H1 (cell line): ENCODE results near the gene TIFAB. TPM values are rescaled to one million over a fixed set of nuclear protein-coding genes. Genes with fewer than 3 reads are reported as not detected.

Source experiments
- CTCF ChIA-PET: fragments of 300-600 bp; sonication (Branson Sonifier 250); formaldehyde crosslinking; loops from one replicate; lab custom pipeline; 2021; ENCODE audit not compliant: partially characterized antibody; lab: Charles Lee
- POLR2A ChIA-PET: fragments of 300-600 bp; sonication (Branson Sonifier 250); formaldehyde crosslinking; loops from one replicate; lab custom pipeline; 2021; ENCODE audit warnings: inconsistent platforms; ENCODE audit not compliant: partially characterized antibody; lab: Charles Lee
- DNase-seq, 2 experiments: peaks; one replicate each; pipeline versions ENCODE4 v3.0.0 to v3.0.0-alpha.2; 2010 to 2022; ENCODE audit warnings: low spot score in 2 of 2, low read depth in 1 of 2, mixed read lengths in 1 of 2
- FAIRE-seq: peaks from 2 replicates; lab custom pipeline; 2011; peaks lifted over from hg19 to GRCh38; lab: Jason Lieb, UNC
- H2AFZ ChIP-seq: 2 replicates; pipeline ENCODE4 v1.8.1; 2012; ENCODE audit warnings: low read length, inconsistent platforms
- H2AK5ac ChIP-seq: 2 replicates; pipeline ENCODE4 v1.6.1; 2013; ENCODE audit warnings: low read depth, low read length
- H2BK120ac ChIP-seq: replicated peaks from 2 replicates; pipeline ENCODE3; 2013; ENCODE audit warnings: low read depth, low read length, inconsistent platforms
- H2BK12ac ChIP-seq: 2 replicates; pipeline ENCODE4 v1.6.1; 2013; ENCODE audit warnings: low read depth, low read length
- H2BK15ac ChIP-seq: 2 replicates; pipeline ENCODE4 v1.6.1; 2013; ENCODE audit warnings: low read length
- H2BK20ac ChIP-seq: 2 replicates; pipeline ENCODE4 v1.6.1; 2013; ENCODE audit warnings: low read length
- H2BK5ac ChIP-seq: 2 replicates; pipeline ENCODE4 v1.6.1; 2013; ENCODE audit warnings: low read depth, low read length
- H3K14ac ChIP-seq: 2 replicates; pipeline ENCODE4 v1.6.1; 2013; ENCODE audit warnings: inconsistent platforms; ENCODE audit not compliant: insufficient read length
- H3K18ac ChIP-seq: 2 replicates; pipeline ENCODE4 v1.6.1; 2013; ENCODE audit warnings: low read length; ENCODE audit errors: extremely low read depth
- H3K23ac ChIP-seq: 2 replicates; pipeline ENCODE4 v1.6.1; 2013; ENCODE audit warnings: inconsistent platforms; ENCODE audit not compliant: insufficient read length
- H3K23me2 ChIP-seq: 2 replicates; pipeline ENCODE4 v1.6.1; 2013; ENCODE audit warnings: low read depth, low read length
- H3K27ac ChIP-seq: 2 replicates; pipeline ENCODE4 v1.6.1; 2011; ENCODE audit warnings: low read depth, low read length, inconsistent platforms
- H3K27me3 ChIP-seq, 4 experiments: replicated peaks in 1 of 4; 1 replicate in 1 of 4; 2 replicates in 3 of 4; pipeline versions ENCODE4 v1.6.1 to v1.8.1; 2011 to 2013; ENCODE audit warnings: low read length in 3 of 4, mild to moderate bottlenecking in 3 of 4, inconsistent platforms in 2 of 4, mixed read lengths in 2 of 4, moderate library complexity in 1 of 4; ENCODE audit not compliant: control insufficient read depth in 3 of 4, insufficient read depth in 3 of 4; ENCODE audit errors: extremely low read depth in 1 of 4
- H3K36me3 ChIP-seq, 4 experiments: 2 replicates each; pipeline versions ENCODE4 v1.6.1 to v1.8.1; 2011 to 2013; ENCODE audit warnings: mild to moderate bottlenecking in 4 of 4, low read length in 3 of 4, moderate library complexity in 2 of 4, control low read depth in 1 of 4, inconsistent platforms in 1 of 4; ENCODE audit not compliant: insufficient read depth in 4 of 4, control insufficient read depth in 2 of 4
- H3K4ac ChIP-seq: replicated peaks from 2 replicates; pipeline ENCODE3; 2013; ENCODE audit warnings: low read length, low read depth, mixed read lengths, inconsistent platforms; ENCODE audit not compliant: insufficient read length
- H3K4me1 ChIP-seq, 4 experiments: replicated peaks in 1 of 4; 1 replicate in 1 of 4; 2 replicates in 3 of 4; pipeline versions ENCODE4 v1.6.1 to v1.8.1; 2011 to 2013; ENCODE audit warnings: low read length in 3 of 4, inconsistent platforms in 2 of 4, mixed read lengths in 1 of 4; ENCODE audit not compliant: insufficient read depth in 4 of 4, control insufficient read depth in 3 of 4
- H3K4me2 ChIP-seq, 2 experiments: 2 replicates each; pipeline versions ENCODE4 v1.6.1 to v1.8.1; 2011 to 2013; ENCODE audit warnings: low read depth in 2 of 2, low read length in 2 of 2, control low read depth in 1 of 2, inconsistent platforms in 1 of 2, mild to moderate bottlenecking in 1 of 2; ENCODE audit not compliant: insufficient read depth in 1 of 2
- H3K4me3 ChIP-seq, 4 experiments: fragments of 200-600, 300-600 bp in 1 of 4; sonication (generic), shearing (Covaris generic), sonication (Bioruptor Twin) in 1 of 4; 2 replicates each; pipeline versions ENCODE4 v1.5.1 to v1.8.1; 2011 to 2016; ENCODE audit warnings: low read length in 4 of 4, low read depth in 3 of 4, control low read depth in 2 of 4, inconsistent platforms in 2 of 4, mild to moderate bottlenecking in 2 of 4, mixed read lengths in 1 of 4, moderate library complexity in 1 of 4; ENCODE audit not compliant: insufficient read depth in 2 of 4; ENCODE audit errors: extremely low read depth in 1 of 4
- H3K56ac ChIP-seq: replicated peaks from 2 replicates; pipeline ENCODE3; 2013; ENCODE audit warnings: low read depth, mild to moderate bottlenecking, mixed read lengths, low read length, inconsistent platforms; ENCODE audit not compliant: insufficient read length
- H3K79me1 ChIP-seq: 2 replicates; pipeline ENCODE4 v1.6.1; 2013; ENCODE audit warnings: low read depth, low read length, control low read depth
- H3K79me2 ChIP-seq, 2 experiments: 2 replicates each; pipeline versions ENCODE4 v1.6.1 to v1.8.1; 2012 to 2013; ENCODE audit warnings: low read length in 2 of 2, mild to moderate bottlenecking in 2 of 2, inconsistent platforms in 1 of 2; ENCODE audit not compliant: insufficient read depth in 2 of 2, control insufficient read depth in 1 of 2
- H3K9ac ChIP-seq, 4 experiments: replicated peaks in 1 of 4; 1 replicate in 1 of 4; 2 replicates in 3 of 4; pipeline versions ENCODE4 v1.6.1 to v1.8.1; 2011 to 2013; ENCODE audit warnings: low read depth in 3 of 4, low read length in 3 of 4, control low read depth in 2 of 4, mild to moderate bottlenecking in 2 of 4, moderate library complexity in 2 of 4, inconsistent platforms in 1 of 4; ENCODE audit errors: extremely low read depth in 1 of 4
- H3K9me3 ChIP-seq, 2 experiments: 2 replicates each; pipeline versions ENCODE4 v1.6.1 to v1.8.1; 2012 to 2013; ENCODE audit warnings: mild to moderate bottlenecking in 2 of 2, moderate library complexity in 2 of 2, control low read depth in 1 of 2, inconsistent platforms in 1 of 2, low read depth in 1 of 2, low read length in 1 of 2, mixed read lengths in 1 of 2; ENCODE audit not compliant: insufficient read depth in 2 of 2
- H4K20me1 ChIP-seq, 2 experiments: replicated peaks in 1 of 2; 2 replicates each; pipeline versions ENCODE3 to v1.8.1; 2011 to 2013; ENCODE audit warnings: inconsistent platforms in 2 of 2, low read length in 2 of 2, mild to moderate bottlenecking in 1 of 2; ENCODE audit not compliant: insufficient read depth in 2 of 2, control insufficient read depth in 1 of 2
- H4K5ac ChIP-seq: 2 replicates; pipeline ENCODE4 v1.6.1; 2013; ENCODE audit warnings: low read length, low read depth, mixed read lengths, inconsistent platforms; ENCODE audit not compliant: insufficient read length
- H4K8ac ChIP-seq: 2 replicates; pipeline ENCODE4 v1.8.0; 2013; ENCODE audit warnings: mild to moderate bottlenecking, moderate library complexity, low read length, inconsistent platforms; ENCODE audit not compliant: insufficient read depth; ENCODE audit errors: extremely low read depth
- H4K91ac ChIP-seq: replicated peaks from 2 replicates; pipeline ENCODE3; 2013; ENCODE audit warnings: low read length, mixed read lengths, inconsistent platforms; ENCODE audit not compliant: insufficient read length
- CBX8 ChIP-seq: fragments of 300-800, 300-1000 bp; sonication (generic); IDR thresholded peaks from 2 replicates; pipeline ENCODE4 v1.7.1; 2016; ENCODE audit warnings: low read depth, low read length, borderline replicate concordance
- WGBS, 2 experiments: shearing (Covaris generic) in 1 of 2; methylation state at CpG; one replicate each; pipeline versions ENCODE4 v1.1.6 to v1.1.7; 2013 to 2015; ENCODE audit warnings: low lambda C conversion rate in 2 of 2, mixed read lengths in 2 of 2, inconsistent platforms in 1 of 2, low coverage in 1 of 2, missing lambda C conversion rate in 1 of 2; ENCODE audit not compliant: insufficient replicate concordance in 2 of 2, insufficient coverage in 1 of 2, insufficient read length in 1 of 2; ENCODE audit errors: extremely low coverage in 1 of 2, missing lambda C conversion rate in 1 of 2; 5-methylcytosine and 5-hydroxymethylcytosine counted together
- polyA plus RNA-seq, 7 experiments: library from polyadenylated mRNA; depleted of rRNA in 3 of 7; stranded (reverse) in 5 of 7; unstranded in 2 of 7; fragments of >200 nt in 5 of 7; fragments of 200-250 nt in 2 of 7; gene quantifications; 1 replicate in 5 of 7; 2 replicates in 1 of 7; 4 replicates in 1 of 7; pipeline versions ENCODE4 v1.2.1 to v1.2.3, GENCODE V29; 2011 to 2013; ENCODE audit warnings: missing spikeins in 2 of 7, mixed read lengths in 2 of 7
- total RNA-seq: library from RNA; stranded (reverse); fragmentation: NEBNext Ultra II Directional; extraction: Animal tissue kit (Norgen Biotek cat#: 25700); gene quantifications from 2 replicates; pipeline ENCODE4 v1.2.1, GENCODE V29; 2021
- TF ChIP-seq, protein P1 (sequence below): IDR thresholded peaks from 2 replicates; pipeline ENCODE4 v1.6.1; 2012; ENCODE audit warnings: inconsistent platforms

TIFAB gene
- total and polyA plus RNA-seq, 2 of the 8 experiments (the other 6 are each of a cell fraction or from before 2014, with no cell fraction given), result not detected

DNA sequence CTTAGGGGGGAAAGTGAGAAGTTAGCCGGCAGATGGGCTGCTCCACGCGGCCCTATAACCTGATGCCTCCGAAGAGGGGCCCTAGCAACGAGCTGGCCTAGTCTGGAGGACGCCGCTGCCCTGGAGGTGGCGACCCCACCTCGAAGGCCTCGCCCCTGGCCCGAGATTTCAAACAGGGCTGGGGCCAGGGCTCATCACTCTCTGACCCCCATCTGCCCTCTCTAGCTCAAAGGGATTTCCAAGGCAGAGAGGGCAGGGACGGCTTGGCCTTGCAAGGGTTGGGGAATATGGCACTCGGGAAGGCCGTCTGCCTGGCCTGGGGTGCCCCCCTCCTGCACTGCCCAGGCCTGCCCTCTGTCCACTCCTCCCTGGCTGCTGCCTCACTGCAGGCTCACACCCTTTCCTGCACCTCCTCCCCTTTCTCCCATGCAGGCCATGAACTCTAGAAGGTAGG is 25.5 kb upstream of the TIFAB start:
- no peak overlapping the region for H4K5ac ChIP-seq
- peaks cover 0 to 11% of the 10 kb centered on the region in 2 experiments for H4K20me1 ChIP-seq
- no peaks in the 10 kb centered on the region for H3K9me3 ChIP-seq
- no peak for DNase-seq
- no peaks in the 10 kb centered on the region for H3K36me3 ChIP-seq
- H3K23me2 ChIP-seq, result peaks cover 6% of the 10 kb centered on the region; the same call in 1 of the 2 replicates
- H3K9ac ChIP-seq, result no peak overlapping the region
- H3K23ac ChIP-seq, result no peak overlapping the region
- H2AK5ac ChIP-seq, result no peak overlapping the region
- H4K91ac ChIP-seq, result no peak overlapping the region
- POLR2A ChIA-PET, result no interaction called here
- H3K27me3 ChIP-seq, result peaks cover 8 to 81% (median 61%) of the 10 kb centered on the region in 4 experiments
- TF ChIP-seq CBX8, result no peak
- TF ChIP-seq, protein P1, sequence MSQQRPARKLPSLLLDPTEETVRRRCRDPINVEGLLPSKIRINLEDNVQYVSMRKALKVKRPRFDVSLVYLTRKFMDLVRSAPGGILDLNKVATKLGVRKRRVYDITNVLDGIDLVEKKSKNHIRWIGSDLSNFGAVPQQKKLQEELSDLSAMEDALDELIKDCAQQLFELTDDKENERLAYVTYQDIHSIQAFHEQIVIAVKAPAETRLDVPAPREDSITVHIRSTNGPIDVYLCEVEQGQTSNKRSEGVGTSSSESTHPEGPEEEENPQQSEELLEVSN, result peak; percentile 43; the same call in 1 of the 2 replicates
- H3K18ac ChIP-seq, result no peak overlapping the region; the same call in 1 of the 2 replicates
- no peak for FAIRE-seq
- H3K56ac ChIP-seq, result no peak overlapping the region
- no peak overlapping the region for H2AFZ ChIP-seq
- H2BK12ac ChIP-seq, result peak overlapping the region; percentile 71; the same call in 1 of the 2 replicates
- no peak overlapping the region for H2BK15ac ChIP-seq
- no peak overlapping the region for H2BK120ac ChIP-seq
- no peaks in the 10 kb centered on the region for H3K79me1 ChIP-seq
- CTCF ChIA-PET, result interaction anchor here (0.7 to 9.3 kb wide), 7 partner anchors 10 to 89 kb away, joined by 3 to 122 read pairs (median 14); no protein-coding TSS in a partner anchor
- no peak overlapping the region for H3K14ac ChIP-seq
- 54% methylated on average over 13 of the region's 14 CpGs; no CpG with 5 or more reads in 1 of the 2 experiments for WGBS, 2 experiments
- no peak overlapping the region; the same call in 1 of the 2 replicates for H2BK5ac ChIP-seq
- no peaks in the 10 kb centered on the region for H3K79me2 ChIP-seq
- no peak overlapping the region; a peak in 1 of 4 replicates for H3K4me2 ChIP-seq
- H3K4ac ChIP-seq, result no peak overlapping the region
- H4K8ac ChIP-seq, result no peak overlapping the region
- H3K27ac ChIP-seq, result no peak overlapping the region
- H3K4me3 ChIP-seq, result no peak overlapping the region
- H2BK20ac ChIP-seq, result no peak overlapping the region
- H3K4me1 ChIP-seq, result peaks cover 0 to 18% (median 11%) of the 10 kb centered on the region in 4 experiments; a peak in 5 of 7 replicates
